IPS-18c (cell line): Measurements from ENCODE around the gene CAPZB.

ENCODE experiments used
- H3K4me3 ChIP-seq: 2 replicates; pipeline ENCODE4 v1.7.0; 2013; ENCODE audit warnings: low read depth, mild to moderate bottlenecking, low read length, moderate library complexity; ENCODE audit not compliant: insufficient read depth
- H3K9me3 ChIP-seq: one replicate; pipeline ENCODE4 v1.6.1; 2013; ENCODE audit warnings: mild to moderate bottlenecking, low read length, moderate library complexity; ENCODE audit not compliant: control insufficient read depth, insufficient read depth

CAPZB gene

GRCh38 chr1:19374083-19374801, 111.1 kb downstream of the CAPZB start:
- Histone ChIP-seq H3K9me3 (no peaks in the 10 kb centered on the region), H3K4me3 (no peak overlapping the region)

- no peaks in the 10 kb centered on the region for H3K9me3 ChIP-seq
These were observed 111.9 kb downstream of the CAPZB start for GRCh38 chr1:19373211-19374082.

GRCh38 chr1:19372602-19373001, 112.7 kb downstream of the CAPZB start:
- no peaks in the 10 kb centered on the region for H3K9me3 ChIP-seq
- no peak overlapping the region for H3K4me3 ChIP-seq

More at GRCh38 chr1:19373211-19374082, 111.9 kb downstream of the CAPZB start:
- no peak overlapping the region for H3K4me3 ChIP-seq

- no peaks in the 10 kb centered on the region for H3K9me3 ChIP-seq
- no peak overlapping the region for H3K4me3 ChIP-seq
These were observed 113.2 kb downstream of the CAPZB start for GRCh38 chr1:19372136-19372514.

GRCh38 chr1:19371226-19372135, 113.9 kb downstream of the CAPZB start:
- Histone ChIP-seq H3K4me3 (no peak overlapping the region), H3K9me3 (no peaks in the 10 kb centered on the region)

- no peaks in the 10 kb centered on the region for H3K9me3 ChIP-seq
- no peak overlapping the region for H3K4me3 ChIP-seq
These were observed 114.7 kb downstream of the CAPZB start for GRCh38 chr1:19370453-19371170.

- Histone ChIP-seq H3K4me3 (no peak overlapping the region), H3K9me3 (no peaks in the 10 kb centered on the region)
These were observed 115.8 kb downstream of the CAPZB start for GRCh38 chr1:19369396-19370090.

- H3K4me3 ChIP-seq: no peak overlapping the region
These were observed 116.4 kb downstream of the CAPZB start for GRCh38 chr1:19368964-19369363.

GRCh38 chr1:19368050-19368449, 117.3 kb downstream of the CAPZB start:
- H3K4me3 ChIP-seq: no peak overlapping the region
- no peaks in the 10 kb centered on the region for H3K9me3 ChIP-seq

More at GRCh38 chr1:19368964-19369363, 116.4 kb downstream of the CAPZB start:
- H3K9me3 ChIP-seq: no peaks in the 10 kb centered on the region

GRCh38 chr1:19367584-19368041, 117.7 kb downstream of the CAPZB start:
- Histone ChIP-seq H3K4me3 (no peak overlapping the region), H3K9me3 (no peaks in the 10 kb centered on the region)

GRCh38 chr1:19366599-19367536, 118.5 kb downstream of the CAPZB start:
- H3K9me3 ChIP-seq: no peaks in the 10 kb centered on the region
- no peak overlapping the region for H3K4me3 ChIP-seq

- Histone ChIP-seq H3K4me3 (no peak overlapping the region), H3K9me3 (no peaks in the 10 kb centered on the region)
These were observed 119.6 kb downstream of the CAPZB start for GRCh38 chr1:19365721-19366120.

GRCh38 chr1:19363536-19364152, 121.7 kb downstream of the CAPZB start:
- no peak overlapping the region for H3K4me3 ChIP-seq
- no peaks in the 10 kb centered on the region for H3K9me3 ChIP-seq

- H3K9me3 ChIP-seq: no peaks in the 10 kb centered on the region
- H3K4me3 ChIP-seq: no peak overlapping the region
These were observed 123.7 kb downstream of the CAPZB start for GRCh38 chr1:19361611-19362147.
